HG03045 (cell line): ENCODE measurements around the gene SLC25A46.
"Not testable (repeated sequence)": the region's sequence is repeated elsewhere in the genome, so short reads cannot be mapped to it uniquely, and the experiment has no call there.

Experiments used
- ATAC-seq: cut with Tn5 transposase; IDR thresholded peaks from one replicate; pipeline ENCODE4 v1.9.1; 2021; ENCODE audit warnings: mild to moderate bottlenecking, moderate library complexity; ENCODE audit not compliant: unreplicated experiment

Gene SLC25A46

GRCh38 chr5:110754181-110754580 lies 15.4 kb downstream of the SLC25A46 start:
- ATAC-seq: no peak

GRCh38 chr5:110757118-110757729 lies 18.4 kb downstream of the SLC25A46 start:
- ATAC-seq: no peak

GRCh38 chr5:110760158-110760557 lies 21.4 kb downstream of the SLC25A46 start:
- no peak for ATAC-seq

- ATAC-seq: no peak
Observed at GRCh38 chr5:110768138-110768860, 29.5 kb downstream of the SLC25A46 start.

- no peak for ATAC-seq
Observed at GRCh38 chr5:110769000-110769681, 30.3 kb downstream of the SLC25A46 start.

GRCh38 chr5:110770286-110770685 lies 31.5 kb downstream of the SLC25A46 start:
- ATAC-seq: no peak

- no peak for ATAC-seq
Observed at GRCh38 chr5:110784901-110785300, 46.1 kb downstream of the SLC25A46 start.

GRCh38 chr5:110785356-110785755 lies 46.5 kb downstream of the SLC25A46 start:
- no peak for ATAC-seq

- not testable (repeated sequence) for ATAC-seq
Observed at GRCh38 chr5:110788006-110788405, 49.2 kb downstream of the SLC25A46 start.

- ATAC-seq: no peak
Observed at GRCh38 chr5:110790673-110791072, 51.9 kb downstream of the SLC25A46 start.

- ATAC-seq: no peak
Observed at GRCh38 chr5:110802998-110803397, 64.2 kb downstream of the SLC25A46 start.

GRCh38 chr5:110803467-110804326 lies 64.9 kb downstream of the SLC25A46 start:
- no peak for ATAC-seq

- no peak for ATAC-seq
Observed at GRCh38 chr5:110807169-110807568, 68.4 kb downstream of the SLC25A46 start.

GRCh38 chr5:110809006-110809405 lies 70.2 kb downstream of the SLC25A46 start:
- no peak for ATAC-seq
